Mesendoderm (in vitro differentiated cells): Measurements from ENCODE around the gene PCBP3.

Experiments
- DNase-seq: peaks from one replicate; pipeline ENCODE4 v3.0.0; 2013
- H2AK5ac ChIP-seq: 2 replicates; pipeline ENCODE4 v1.6.1; 2013; ENCODE audit warnings: low read length, inconsistent platforms
- H2BK120ac ChIP-seq: 2 replicates; pipeline ENCODE4 v1.6.1; 2013; ENCODE audit warnings: low read depth, mild to moderate bottlenecking, low read length, moderate library complexity, mixed read lengths
- H2BK15ac ChIP-seq: replicated peaks from 2 replicates; pipeline ENCODE4 v1.6.1; 2013; ENCODE audit warnings: low read depth, mild to moderate bottlenecking, moderate library complexity
- H2BK5ac ChIP-seq: 2 replicates; pipeline ENCODE4 v1.6.1; 2013; ENCODE audit warnings: low read length, inconsistent platforms
- H3K18ac ChIP-seq: 2 replicates; pipeline ENCODE4 v1.6.1; 2013; ENCODE audit warnings: mild to moderate bottlenecking, low read length, mixed read lengths
- H3K23ac ChIP-seq: one replicate; pipeline ENCODE4 v1.6.1; 2013; ENCODE audit warnings: low read length
- H3K27ac ChIP-seq: 2 replicates; pipeline ENCODE4 v1.5.1; 2013; ENCODE audit warnings: low read depth, mild to moderate bottlenecking, inconsistent platforms, low read length, moderate library complexity
- H3K27me3 ChIP-seq: 2 replicates; pipeline ENCODE4 v1.6.1; 2013; ENCODE audit warnings: low read length, control low read depth, mild to moderate bottlenecking, inconsistent platforms; ENCODE audit not compliant: insufficient read depth, poor library complexity
- H3K36me3 ChIP-seq: 2 replicates; pipeline ENCODE4 v1.6.1; 2013; ENCODE audit warnings: low read length, inconsistent platforms; ENCODE audit not compliant: control insufficient read depth, insufficient read depth
- H3K4ac ChIP-seq: one replicate; pipeline ENCODE4 v1.6.1; 2013; ENCODE audit warnings: low read depth, mild to moderate bottlenecking, low read length, moderate library complexity
- H3K4me1 ChIP-seq: 2 replicates; pipeline ENCODE4 v1.6.1; 2013; ENCODE audit warnings: low read depth, low read length, inconsistent platforms; ENCODE audit not compliant: control insufficient read depth
- H3K4me2 ChIP-seq: 2 replicates; pipeline ENCODE4 v1.6.1; 2013; ENCODE audit warnings: low read length
- H3K4me3 ChIP-seq: 2 replicates; pipeline ENCODE4 v1.5.1; 2013; ENCODE audit warnings: mild to moderate bottlenecking, low read length
- H3K56ac ChIP-seq: one replicate; pipeline ENCODE4 v1.6.1; 2013; ENCODE audit warnings: low read length
- H3K79me1 ChIP-seq: 2 replicates; pipeline ENCODE4 v1.6.1; 2013; ENCODE audit warnings: low read length, inconsistent platforms
- H3K79me2 ChIP-seq: 2 replicates; pipeline ENCODE4 v1.6.1; 2013; ENCODE audit warnings: mild to moderate bottlenecking, low read length; ENCODE audit not compliant: control insufficient read depth, insufficient read depth
- H3K9ac ChIP-seq: 2 replicates; pipeline ENCODE4 v1.6.1; 2013; ENCODE audit warnings: low read length, inconsistent platforms
- H4K5ac ChIP-seq: one replicate; pipeline ENCODE4 v1.6.1; 2013; ENCODE audit warnings: low read length
- H4K8ac ChIP-seq: one replicate; pipeline ENCODE4 v1.6.1; 2013; ENCODE audit warnings: low read depth, mild to moderate bottlenecking, control low read depth, low read length, moderate library complexity
- WGBS: extraction: QIAGEN DNeasy Blood & Tissue Kit; methylation state at CpG from one replicate; pipeline ENCODE4 v1.1.7; 2013; ENCODE audit warnings: low lambda C conversion rate, missing lambda C conversion rate; ENCODE audit not compliant: insufficient coverage; ENCODE audit errors: extremely low coverage; 5-methylcytosine and 5-hydroxymethylcytosine counted together

Gene PCBP3

GRCh38 chr21:45980271-45980670, 336.7 kb downstream of the PCBP3 start:
- H2BK15ac ChIP-seq, result no peak overlapping the region
- H3K4me2 ChIP-seq, result no peak overlapping the region
- H2AK5ac ChIP-seq, result no peak overlapping the region
- H2BK5ac ChIP-seq, result no peak overlapping the region
- no peak for DNase-seq
- H4K5ac ChIP-seq, result no peak overlapping the region
- H3K27me3 ChIP-seq, result no peaks in the 10 kb centered on the region
- no peak overlapping the region for H2BK120ac ChIP-seq
- H3K56ac ChIP-seq, result no peak overlapping the region
- H3K79me1 ChIP-seq, result peaks cover 11% of the 10 kb centered on the region
- peaks cover 2% of the 10 kb centered on the region for H3K4me1 ChIP-seq
- H3K9ac ChIP-seq, result no peak overlapping the region
- WGBS, result no CpG with 5 or more reads among the region's 2 CpGs
- H3K27ac ChIP-seq, result no peak overlapping the region
- H3K36me3 ChIP-seq, result peaks cover 6% of the 10 kb centered on the region
- H3K79me2 ChIP-seq, result peaks cover 35% of the 10 kb centered on the region
- H3K4ac ChIP-seq, result no peak overlapping the region
- no peak overlapping the region for H3K23ac ChIP-seq
- no peak overlapping the region for H3K4me3 ChIP-seq
- H3K18ac ChIP-seq, result no peak overlapping the region
- no peak overlapping the region for H4K8ac ChIP-seq

- Histone ChIP-seq H3K4me2 (peak overlapping the region; percentile 55), H3K27me3 (no peaks in the 10 kb centered on the region), H3K79me1 (peaks cover 14% of the 10 kb centered on the region), H3K9ac (peak overlapping the region; percentile 83), H3K27ac (peak overlapping the region; percentile 95), H4K8ac (no peak overlapping the region), H3K18ac (peak overlapping the region; percentile 31), H2BK120ac (no peak overlapping the region), H3K79me2 (peaks cover 39% of the 10 kb centered on the region), H3K36me3 (peaks cover 10% of the 10 kb centered on the region), H2BK15ac (no peak overlapping the region), H3K56ac (peak overlapping the region; percentile 92), H3K4me3 (no peak overlapping the region), H4K5ac (no peak overlapping the region), H2AK5ac (no peak overlapping the region), H3K4ac (no peak overlapping the region), H3K4me1 (peaks cover 2% of the 10 kb centered on the region), H2BK5ac (peak overlapping the region; percentile 73), H3K23ac (no peak overlapping the region)
- no peak for DNase-seq
Measured at GRCh38 chr21:45980697-45981096, 337.2 kb downstream of the PCBP3 start.

- Histone ChIP-seq H3K4ac (peak within 1 kb of the TSS; percentile 25), H3K23ac (peak within 1 kb of the TSS; percentile 48), H3K56ac (peak within 1 kb of the TSS; percentile 98), H3K36me3 (peaks cover 16% of the 10 kb centered on the region), H3K18ac (peak within 1 kb of the TSS; percentile 83), H3K4me2 (peak within 1 kb of the TSS; percentile 80), H2AK5ac (no peak within 1 kb of the TSS), H3K4me1 (peaks cover 2% of the 10 kb centered on the region), H3K4me3 (peak within 1 kb of the TSS; percentile 81), H2BK120ac (no peak within 1 kb of the TSS), H4K8ac (no peak within 1 kb of the TSS), H2BK5ac (peak within 1 kb of the TSS; percentile 73), H3K9ac (peak within 1 kb of the TSS; percentile 96), H3K27me3 (no peaks in the 10 kb centered on the region), H3K79me2 (peaks cover 45% of the 10 kb centered on the region), H3K79me1 (peaks cover 21% of the 10 kb centered on the region), H3K27ac (peak within 1 kb of the TSS; percentile 95), H4K5ac (no peak within 1 kb of the TSS), H2BK15ac (no peak within 1 kb of the TSS)
- peak; percentile 97 for DNase-seq
- no CpG with 5 or more reads among the region's 63 CpGs for WGBS
Measured at GRCh38 chr21:45981151-45982091, 337.9 kb downstream of the PCBP3 start, which contains the start of gene COL6A1. TSS of gene COL6A1 (plus strand) at chr21:45981770. CDS start at chr21:45981851, 81 bp downstream.

GRCh38 chr21:45982092-45982757, 338.7 kb downstream of the PCBP3 start:
- peak overlapping the region; percentile 80 for H3K4me2 ChIP-seq
- H2BK15ac ChIP-seq, result no peak overlapping the region
- peak overlapping the region; percentile 96 for H3K9ac ChIP-seq
- H2BK5ac ChIP-seq, result peak overlapping the region; percentile 38
- peak overlapping the region; percentile 48 for H3K23ac ChIP-seq
- peak overlapping the region; percentile 83 for H3K18ac ChIP-seq
- H3K27me3 ChIP-seq, result no peaks in the 10 kb centered on the region
- no peak overlapping the region for H2AK5ac ChIP-seq
- DNase-seq, result no peak
- H4K8ac ChIP-seq, result no peak overlapping the region
- no peaks in the 10 kb centered on the region for H3K4me1 ChIP-seq
- peaks cover 20% of the 10 kb centered on the region for H3K36me3 ChIP-seq
- H3K27ac ChIP-seq, result peak overlapping the region; percentile 45
- H4K5ac ChIP-seq, result no peak overlapping the region
- H2BK120ac ChIP-seq, result no peak overlapping the region
- H3K79me2 ChIP-seq, result peaks cover 49% of the 10 kb centered on the region
- peak overlapping the region; percentile 25 for H3K4ac ChIP-seq
- H3K79me1 ChIP-seq, result peaks cover 24% of the 10 kb centered on the region
- WGBS, result no CpG with 5 or more reads among the region's 45 CpGs
- peak overlapping the region; percentile 98 for H3K56ac ChIP-seq
- peak overlapping the region; percentile 81 for H3K4me3 ChIP-seq

- Histone ChIP-seq H3K4ac (no peak overlapping the region), H3K23ac (peak overlapping the region; percentile 48), H3K79me1 (peaks cover 25% of the 10 kb centered on the region), H3K27ac (no peak overlapping the region), H4K8ac (no peak overlapping the region), H3K18ac (peak overlapping the region; percentile 83), H3K9ac (peak overlapping the region; percentile 96), H3K4me3 (peak overlapping the region; percentile 81), H4K5ac (no peak overlapping the region), H3K36me3 (peaks cover 23% of the 10 kb centered on the region), H2BK5ac (no peak overlapping the region), H3K79me2 (peaks cover 50% of the 10 kb centered on the region), H3K56ac (peak overlapping the region; percentile 98), H3K4me1 (no peaks in the 10 kb centered on the region), H2AK5ac (no peak overlapping the region), H3K4me2 (peak overlapping the region; percentile 80), H2BK120ac (no peak overlapping the region), H2BK15ac (no peak overlapping the region), H3K27me3 (no peaks in the 10 kb centered on the region)
- WGBS, result no CpG with 5 or more reads among the region's 45 CpGs
- DNase-seq, result peak; percentile 22
Measured at GRCh38 chr21:45982758-45983648, 339.5 kb downstream of the PCBP3 start.
